GM19324 (cell line): ENCODE data around the gene PIK3CB.
A peak's percentile ranks its signal among the peaks of the same experiment; 100 is the strongest.
"Not testable (repeated sequence)": the region's sequence is repeated elsewhere in the genome, so short reads cannot be mapped to it uniquely, and the experiment has no call there.

ENCODE experiments used
- ATAC-seq: cut with Tn5 transposase; IDR thresholded peaks from one replicate; pipeline ENCODE4 v1.9.1; 2021; ENCODE audit warnings: mild to moderate bottlenecking, moderate library complexity; ENCODE audit not compliant: unreplicated experiment, low FRiP score

The PIK3CB gene

DNA sequence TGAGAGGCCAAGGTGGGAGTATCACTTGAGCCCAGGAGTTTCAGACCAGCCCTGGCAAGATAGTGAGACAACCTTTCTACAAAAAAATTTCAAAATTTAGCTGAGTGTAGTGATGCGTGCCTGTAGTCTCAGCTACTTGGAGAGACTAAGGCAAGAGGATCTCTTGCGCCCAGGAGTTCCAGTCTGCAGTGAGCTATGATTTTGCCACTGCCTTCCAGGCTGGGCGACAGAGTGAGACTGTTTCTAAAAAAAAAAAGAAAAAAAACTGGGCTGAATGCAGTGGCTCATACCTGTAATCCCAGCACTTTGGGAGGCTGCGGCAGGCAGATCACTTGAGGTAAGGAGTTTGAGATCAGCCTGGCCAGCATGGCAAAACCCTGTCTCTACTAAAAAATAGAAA, 14.0 kb upstream of the PIK3CB start:
- ATAC-seq: no peak

DNA sequence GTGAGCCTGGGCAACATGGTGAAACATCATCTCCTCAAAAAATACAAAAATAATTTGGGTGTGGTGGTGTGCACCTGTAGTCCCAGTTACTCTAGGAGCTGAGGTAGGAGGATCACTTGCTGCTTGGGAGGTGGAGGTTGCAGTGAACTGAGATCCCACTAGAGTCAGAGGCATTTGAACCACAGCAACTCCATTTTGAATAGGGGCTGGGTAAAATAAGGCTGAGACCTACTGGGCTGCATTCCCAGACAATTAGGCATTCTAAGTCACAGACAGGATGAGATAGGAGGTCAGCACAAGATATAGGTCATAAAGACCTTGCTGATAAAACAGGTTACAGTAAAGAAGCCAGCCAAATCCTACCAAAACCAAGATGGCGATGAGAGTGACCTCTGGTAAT, 12.1 kb upstream of the PIK3CB start:
- not testable (repeated sequence) for ATAC-seq

GRCh38 chr3:138846262-138846791, 11.6 kb upstream of the PIK3CB start:
- ATAC-seq: no peak

GRCh38 chr3:138845771-138846173, 11.0 kb upstream of the PIK3CB start:
- ATAC-seq: no peak

GRCh38 chr3:138845181-138845601, 10.5 kb upstream of the PIK3CB start:
- no peak for ATAC-seq

DNA sequence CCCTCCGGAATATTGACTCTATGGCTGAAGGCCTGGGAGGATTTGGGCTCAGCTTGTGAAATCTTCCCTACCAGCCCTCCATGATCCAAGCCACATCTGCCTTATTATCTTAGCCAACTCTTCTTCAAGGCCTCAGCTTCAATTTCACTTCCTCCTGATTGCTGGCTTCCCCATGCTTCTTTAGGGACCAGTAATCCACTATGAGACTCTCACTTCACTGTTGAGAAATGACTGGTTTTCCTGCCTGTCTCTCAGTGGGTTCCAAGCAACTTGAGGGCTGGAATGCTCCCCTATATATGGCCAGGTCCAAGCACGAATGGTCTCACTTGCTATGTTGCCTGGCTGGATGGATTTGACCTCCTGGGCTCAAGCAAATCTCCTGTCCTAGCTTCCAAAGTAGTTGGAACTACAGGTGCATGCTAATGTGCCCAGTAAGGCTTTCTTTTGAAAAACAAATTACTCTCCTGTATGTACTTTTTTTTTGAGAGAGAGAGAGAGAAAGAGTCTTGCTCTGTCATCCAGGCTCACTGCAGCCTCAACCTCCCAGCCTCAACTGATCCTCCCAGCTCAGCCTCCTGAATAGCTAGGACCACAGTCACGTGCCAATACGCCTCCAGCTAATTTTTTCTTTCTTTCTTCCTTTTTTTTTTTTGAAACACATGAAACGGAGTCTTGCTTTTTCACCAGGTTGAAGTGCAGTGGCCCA, 7.9 kb upstream of the PIK3CB start:
- no peak for ATAC-seq

GRCh38 chr3:138838385-138838784, 3.7 kb upstream of the PIK3CB start:
- ATAC-seq: not testable (repeated sequence)

- ATAC-seq: not testable (repeated sequence)
These were observed 1.1 kb upstream of the PIK3CB start for GRCh38 chr3:138835846-138836245.

DNA sequence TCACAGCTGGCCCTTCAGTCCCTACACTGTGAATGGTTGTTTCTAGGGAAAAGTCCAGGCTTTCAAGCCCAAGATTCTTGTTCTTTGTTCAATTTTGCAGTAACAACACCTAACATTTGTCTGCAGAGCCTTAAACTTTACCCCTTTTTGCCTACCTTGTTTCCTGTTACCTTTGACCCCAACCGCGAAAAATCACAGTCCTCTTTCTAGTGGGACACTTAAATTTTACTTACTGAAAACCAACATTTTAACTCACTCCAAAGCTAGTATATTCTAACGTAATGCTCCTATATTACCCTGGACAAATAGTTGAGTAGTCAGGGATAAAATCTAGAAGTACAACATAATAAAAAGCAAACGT, 649 bp upstream of the PIK3CB start:
- no peak for ATAC-seq

DNA sequence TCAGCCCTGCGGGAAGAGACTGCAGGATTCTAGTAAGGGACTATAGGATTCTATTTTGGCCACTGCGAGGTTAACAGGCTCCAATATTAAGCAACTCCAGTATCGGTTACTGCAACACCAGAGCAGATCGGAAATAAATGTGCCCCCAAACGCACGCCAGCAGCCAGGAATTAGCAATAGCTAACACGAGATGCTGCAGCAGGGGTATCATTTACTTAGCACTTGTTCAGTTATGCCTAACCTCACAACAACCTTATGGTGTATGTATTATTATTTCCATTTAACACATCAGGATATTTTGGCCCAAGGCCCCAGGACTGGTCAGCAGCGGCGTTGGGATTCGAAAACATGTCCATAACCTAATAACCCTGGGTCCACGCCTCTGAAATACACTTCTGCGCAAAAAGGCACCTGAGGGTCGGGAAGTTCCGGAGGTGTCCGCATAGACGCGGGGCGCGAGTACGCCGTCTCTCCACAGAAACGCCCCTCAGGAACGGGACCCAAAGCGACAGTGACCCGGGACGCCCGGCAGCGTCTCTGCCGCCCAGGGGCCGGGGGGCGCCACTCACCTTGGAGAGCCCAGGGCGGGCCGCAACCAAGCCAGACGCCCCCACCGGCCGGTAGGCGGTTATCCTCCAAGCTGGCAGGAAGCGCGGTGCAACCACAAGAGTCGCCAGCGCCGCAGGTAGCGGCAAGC, 681 bp downstream of the PIK3CB start:
- peak; percentile 3 for ATAC-seq

GRCh38 chr3:138832473-138833057, 2.2 kb downstream of the PIK3CB start:
- ATAC-seq: not testable (repeated sequence)

DNA sequence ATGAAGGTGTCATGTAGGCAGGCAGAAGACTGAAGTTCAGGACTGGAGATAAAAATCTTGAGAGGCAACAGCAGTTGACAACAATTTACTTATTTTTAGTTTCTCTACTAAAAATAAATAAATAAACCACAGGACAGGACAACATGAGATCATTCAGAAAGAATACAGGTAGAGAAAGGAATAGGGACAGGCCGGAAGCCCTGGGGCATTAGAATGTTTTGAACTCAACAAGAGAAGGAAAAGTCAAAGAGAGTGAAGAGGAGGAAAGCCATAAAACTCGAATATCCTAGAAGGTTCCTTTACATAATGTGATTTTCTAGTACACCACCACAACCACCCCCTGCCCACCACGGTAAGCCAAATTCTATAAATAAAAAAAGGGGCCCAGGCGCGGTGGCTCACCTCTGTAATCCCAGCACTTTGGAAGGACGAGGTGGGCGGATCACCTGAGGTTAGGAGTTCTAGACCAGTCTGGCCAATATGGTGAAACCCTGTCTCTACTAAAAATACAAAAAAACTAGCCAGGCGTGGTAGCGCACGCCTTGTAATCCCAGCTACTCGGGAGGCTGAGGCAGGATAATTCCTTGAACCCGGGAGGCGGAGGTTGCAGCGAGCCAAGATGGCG, 4.7 kb downstream of the PIK3CB start:
- no peak for ATAC-seq

GRCh38 chr3:138829097-138829496, 5.6 kb downstream of the PIK3CB start:
- ATAC-seq: no peak

- no peak for ATAC-seq
These were observed 7.5 kb downstream of the PIK3CB start for GRCh38 chr3:138827222-138827621.

DNA sequence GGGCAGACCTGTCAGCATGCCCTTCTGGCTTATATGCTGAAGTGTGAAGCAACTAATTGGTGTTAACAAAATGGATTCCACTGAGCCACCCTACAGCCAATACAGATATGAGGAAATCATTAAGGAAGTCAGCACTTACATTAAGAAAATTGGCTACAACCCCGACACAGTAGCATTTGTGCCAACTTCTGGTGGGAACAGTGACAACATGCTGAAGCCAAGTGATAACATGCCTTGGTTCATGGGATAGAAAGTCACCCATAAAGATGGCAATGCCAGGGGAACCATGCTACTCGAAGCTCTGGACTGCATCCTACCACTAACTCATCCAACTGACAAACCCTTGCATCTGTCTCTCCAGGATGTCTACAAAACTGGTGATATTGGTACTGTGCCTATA, 9.4 kb downstream of the PIK3CB start:
- ATAC-seq: no peak

- no peak for ATAC-seq
These were observed 10.6 kb downstream of the PIK3CB start for GRCh38 chr3:138824114-138824506.

DNA sequence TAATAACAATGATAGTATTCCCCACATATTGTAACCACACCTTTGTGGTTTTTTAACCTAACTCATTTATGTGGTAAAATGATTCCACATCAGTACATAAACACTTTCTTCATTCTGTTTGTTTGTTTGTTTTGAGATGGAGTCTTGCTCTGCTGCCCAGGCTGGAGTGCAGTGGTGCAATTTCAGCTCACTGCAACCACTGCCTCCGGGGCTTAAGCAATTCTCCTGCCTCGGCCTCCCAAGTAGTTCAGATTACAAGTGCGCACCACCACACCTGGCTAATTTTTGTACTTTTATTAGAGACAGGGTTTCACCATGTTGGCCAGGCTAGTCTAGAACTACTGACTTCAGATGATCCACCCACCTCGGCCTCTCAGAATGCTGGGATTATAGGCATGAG, 14.3 kb downstream of the PIK3CB start:
- not testable (repeated sequence) for ATAC-seq

- ATAC-seq: no peak
These were observed 16.4 kb downstream of the PIK3CB start for GRCh38 chr3:138818185-138818860.

GRCh38 chr3:138817695-138818094, 17.0 kb downstream of the PIK3CB start:
- no peak for ATAC-seq

DNA sequence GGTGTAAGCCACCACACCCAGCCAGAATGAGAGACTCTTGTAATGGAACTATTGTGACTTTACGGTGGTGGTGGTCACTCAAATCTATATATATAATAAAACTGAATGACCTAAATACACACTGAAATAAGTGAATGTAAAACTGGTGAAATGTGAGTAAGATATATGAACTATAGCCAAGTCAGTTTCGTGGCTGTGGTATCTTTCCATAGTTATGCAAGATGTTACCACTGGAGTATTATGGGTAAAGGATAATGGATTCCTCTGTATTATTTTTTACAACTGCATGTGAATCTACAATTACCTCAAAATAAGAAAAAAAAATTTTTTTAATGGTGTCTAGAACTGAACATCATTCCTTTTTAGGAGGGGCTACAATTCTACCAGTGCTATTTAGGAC, 21.9 kb downstream of the PIK3CB start:
- ATAC-seq: no peak
